ENCODE data around the gene ATP7B.

DNA sequence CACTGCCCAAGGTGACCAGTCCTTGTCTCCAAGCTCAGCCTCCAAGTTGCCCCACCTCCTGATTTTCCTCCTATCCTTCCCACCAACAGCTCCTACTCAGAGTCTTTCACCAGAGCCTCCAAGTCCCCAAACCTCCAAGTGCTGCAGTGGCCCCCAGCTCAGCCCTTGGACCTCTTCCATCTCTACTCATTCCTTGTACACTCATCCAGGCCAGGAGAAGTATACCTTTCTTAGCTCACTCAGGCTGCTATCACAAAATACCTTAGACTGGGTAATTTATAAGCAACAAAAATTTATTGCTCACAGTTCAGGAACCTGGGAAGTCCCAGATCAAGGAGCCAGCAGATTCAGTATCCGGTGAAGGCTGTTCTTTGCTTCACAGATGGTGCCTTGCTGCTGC lies 11.3 kb downstream of the ATP7B start:
- TF ChIP-seq, protein P1, sequence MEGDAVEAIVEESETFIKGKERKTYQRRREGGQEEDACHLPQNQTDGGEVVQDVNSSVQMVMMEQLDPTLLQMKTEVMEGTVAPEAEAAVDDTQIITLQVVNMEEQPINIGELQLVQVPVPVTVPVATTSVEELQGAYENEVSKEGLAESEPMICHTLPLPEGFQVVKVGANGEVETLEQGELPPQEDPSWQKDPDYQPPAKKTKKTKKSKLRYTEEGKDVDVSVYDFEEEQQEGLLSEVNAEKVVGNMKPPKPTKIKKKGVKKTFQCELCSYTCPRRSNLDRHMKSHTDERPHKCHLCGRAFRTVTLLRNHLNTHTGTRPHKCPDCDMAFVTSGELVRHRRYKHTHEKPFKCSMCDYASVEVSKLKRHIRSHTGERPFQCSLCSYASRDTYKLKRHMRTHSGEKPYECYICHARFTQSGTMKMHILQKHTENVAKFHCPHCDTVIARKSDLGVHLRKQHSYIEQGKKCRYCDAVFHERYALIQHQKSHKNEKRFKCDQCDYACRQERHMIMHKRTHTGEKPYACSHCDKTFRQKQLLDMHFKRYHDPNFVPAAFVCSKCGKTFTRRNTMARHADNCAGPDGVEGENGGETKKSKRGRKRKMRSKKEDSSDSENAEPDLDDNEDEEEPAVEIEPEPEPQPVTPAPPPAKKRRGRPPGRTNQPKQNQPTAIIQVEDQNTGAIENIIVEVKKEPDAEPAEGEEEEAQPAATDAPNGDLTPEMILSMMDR (conservative IDR thresholded peaks at IDR 0.05; ENCODE audit: low read length): no peak
- no peak for TF ChIP-seq EZH2phosphoT487 (IDR thresholded peaks at IDR 0.05; ENCODE audit: borderline replicate concordance, low read depth, low read length)
